Muscle of back (tissue), 11 donors: ENCODE results near the gene ENTHD1. TPM values are rescaled to one million over a fixed set of nuclear protein-coding genes. Genes with fewer than 3 reads are reported as not detected.

Experiments used
- DNase-seq, 3 donors: peaks; one replicate each; pipeline versions ENCODE4 v3.0.0 to v3.0.0-alpha.2; 2013
- polyA plus RNA-seq, 10 donors: library from polyadenylated mRNA; unstranded; fragments of 120-200 nt; gene quantifications; one replicate each; pipeline ENCODE4 v1.2.1, GENCODE V29; 2013; ENCODE audit not compliant: insufficient read length in 10 of 10

ENTHD1 gene
- polyA plus RNA-seq, 10 donors = not detected

DNA sequence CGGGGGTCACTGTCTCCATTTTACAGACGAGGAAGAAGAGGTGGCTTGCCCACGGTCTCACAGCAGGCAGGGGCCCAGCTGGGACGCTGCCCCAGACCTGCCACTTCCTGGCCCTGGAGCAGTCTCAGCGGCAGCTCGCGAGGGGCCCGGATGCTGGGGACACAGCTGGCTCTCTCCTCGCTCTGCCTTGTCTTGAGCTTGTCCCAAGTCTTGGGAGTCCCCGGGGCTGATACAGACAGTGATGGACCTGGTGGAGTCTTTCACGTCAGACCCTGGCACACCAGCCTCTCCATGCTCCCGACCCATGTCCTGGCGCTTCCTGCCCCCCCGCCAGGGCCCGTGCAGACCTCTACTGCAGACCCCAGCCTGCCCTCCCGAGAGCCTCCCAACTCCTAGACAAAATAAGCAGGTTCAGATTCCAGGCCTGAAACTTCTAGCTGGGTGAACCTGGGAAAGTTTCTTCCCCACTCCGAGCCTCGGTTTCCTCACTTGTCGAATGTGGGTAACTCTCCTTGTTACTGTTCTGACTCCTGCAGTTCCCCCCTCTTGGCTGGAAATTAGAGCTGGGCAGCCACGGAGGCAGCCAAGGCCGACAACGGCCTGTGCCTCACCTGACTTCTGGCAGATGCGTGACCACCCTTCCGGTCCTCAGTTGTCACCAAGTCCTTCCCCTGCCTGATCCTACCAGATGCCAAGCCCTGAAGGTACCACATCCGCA is 177.6 kb downstream of the ENTHD1 start:
- no peak for DNase-seq

DNA sequence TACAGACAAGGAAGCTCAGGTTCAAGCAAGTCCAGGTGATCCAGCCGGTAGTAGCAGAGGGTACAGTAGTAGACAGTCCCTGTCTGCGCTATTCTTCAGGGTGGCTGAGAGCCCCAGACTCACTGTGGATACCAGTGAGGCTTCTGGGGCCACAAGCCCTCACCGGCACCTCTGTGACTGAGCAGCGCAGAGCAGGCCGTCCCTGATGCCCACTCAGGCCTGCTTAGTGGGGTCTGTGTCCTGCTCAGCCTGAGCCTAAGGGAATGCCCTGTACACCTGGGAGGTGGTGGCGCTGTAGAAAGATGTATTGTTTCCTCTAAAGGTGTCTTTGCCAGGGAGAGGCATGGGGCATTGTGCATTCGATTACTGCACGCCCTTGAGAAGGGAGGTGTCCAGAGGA is 179.2 kb downstream of the ENTHD1 start:
- no peak for DNase-seq

DNA sequence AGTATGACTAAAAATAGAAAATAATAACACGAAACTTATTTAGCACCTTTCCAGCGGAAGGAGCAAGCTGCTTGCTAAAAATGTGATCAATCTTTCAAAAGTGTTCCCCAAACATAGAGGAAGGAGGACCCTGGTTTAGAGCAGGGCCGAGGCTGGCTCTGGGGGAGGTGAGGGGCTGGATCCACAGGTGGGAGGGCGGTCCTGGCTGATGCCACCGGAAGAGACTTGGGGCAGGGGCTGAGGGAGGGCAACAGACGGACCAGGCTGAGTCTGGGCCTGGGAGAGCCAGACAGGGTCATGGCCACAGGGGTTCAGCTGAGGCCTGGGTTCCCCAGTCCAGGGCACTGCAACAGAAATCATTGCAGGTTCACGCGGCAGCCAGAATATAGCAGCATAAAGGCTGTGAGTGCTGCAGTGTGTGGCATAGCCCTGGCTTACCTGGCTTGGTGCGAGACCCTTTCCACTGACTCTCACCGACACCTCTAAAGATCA is 179.7 kb downstream of the ENTHD1 start:
- DNase-seq = no peak

DNA sequence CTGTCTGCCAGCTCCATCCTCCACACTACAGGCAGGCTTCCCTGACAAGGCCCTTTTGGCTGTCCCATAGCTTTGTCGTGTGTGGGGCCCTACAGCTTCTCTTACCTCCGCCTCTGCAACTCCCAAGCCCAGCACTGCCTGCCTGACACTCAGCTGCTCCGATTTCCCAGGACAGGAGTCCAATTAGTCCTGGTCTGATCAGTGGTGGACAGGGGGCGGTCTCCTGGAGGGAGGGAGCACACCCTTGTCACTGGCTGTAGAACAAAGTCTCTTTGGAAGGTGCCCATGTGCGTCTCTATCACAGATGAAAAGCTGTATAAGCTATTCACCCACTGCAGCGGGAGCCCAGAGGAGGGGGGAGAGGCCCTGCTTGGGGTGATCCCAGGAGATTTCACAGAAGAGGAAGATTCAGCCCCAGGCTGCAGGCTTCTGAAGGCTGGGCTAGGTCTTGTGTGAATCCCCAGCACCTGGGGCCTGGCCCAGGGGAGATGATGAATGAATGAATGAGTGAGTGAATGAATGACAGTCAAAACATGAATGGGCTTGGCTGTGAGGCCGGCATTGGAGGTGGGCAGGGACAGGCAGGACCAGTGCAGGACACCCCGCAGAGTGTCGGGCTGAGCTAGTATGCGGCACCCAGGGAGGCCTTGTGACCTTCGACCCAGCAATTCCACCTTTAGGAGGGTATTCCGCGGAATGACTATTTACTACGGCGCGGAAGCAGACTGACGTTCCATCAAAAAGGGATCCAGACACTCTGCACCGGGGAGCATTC is 180.6 kb downstream of the ENTHD1 start:
- DNase-seq = no peak

DNA sequence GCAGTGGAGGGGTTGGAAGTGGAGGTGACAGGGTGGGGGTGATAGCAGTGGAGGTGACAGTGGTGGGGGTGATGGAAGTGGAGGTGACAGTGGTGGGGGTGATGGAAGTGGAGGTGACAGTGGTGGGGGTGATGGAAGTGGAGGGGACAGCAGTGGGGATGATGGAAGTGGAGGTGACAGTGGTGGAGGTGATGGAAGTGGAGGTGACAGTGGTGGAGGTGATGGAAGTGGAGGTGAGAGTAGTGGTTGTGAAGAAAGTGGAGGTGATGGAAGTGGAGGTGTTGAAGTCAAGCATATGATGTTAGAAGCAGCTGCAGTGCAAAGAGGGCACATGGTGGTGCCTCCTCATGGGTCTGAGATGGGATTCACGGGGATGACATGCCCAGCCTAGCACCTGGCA is 181.5 kb downstream of the ENTHD1 start:
- no peak for DNase-seq

DNA sequence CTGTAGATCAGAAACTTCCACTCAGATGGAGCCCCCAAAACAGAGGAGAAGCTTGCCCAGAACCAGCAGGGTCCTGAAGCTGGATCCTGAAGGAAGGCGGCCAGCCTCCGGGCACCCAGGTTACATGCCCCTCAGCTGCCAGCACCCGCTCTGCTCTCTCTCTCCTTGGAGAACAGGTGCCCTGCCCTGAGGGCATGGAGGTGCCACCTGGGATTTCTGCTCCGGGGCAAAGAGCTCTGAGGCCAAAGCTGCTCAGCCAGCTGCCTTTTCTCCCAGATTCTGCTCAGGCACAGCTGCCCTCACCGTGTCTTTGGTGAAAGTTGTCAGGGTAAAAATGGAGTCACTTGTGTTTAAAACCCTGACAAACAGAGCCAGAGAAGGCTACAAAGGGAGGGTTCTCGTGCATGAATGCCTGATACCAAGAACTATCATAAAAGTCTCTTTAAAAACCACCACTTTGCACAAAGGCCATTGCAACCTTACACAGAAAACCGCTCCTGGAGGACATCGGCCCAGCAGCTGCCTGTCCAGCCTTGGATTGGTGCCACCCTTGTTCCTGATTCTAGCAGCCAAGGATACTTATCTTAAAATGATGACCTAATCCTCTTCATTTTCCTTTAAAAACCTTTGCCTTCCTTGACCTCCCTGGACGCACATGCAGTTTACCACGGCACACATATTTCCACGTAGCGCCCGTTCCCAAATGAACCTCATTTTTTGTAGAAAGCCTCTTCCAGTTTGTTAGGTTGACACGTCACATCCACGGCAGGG is 183.0 kb downstream of the ENTHD1 start:
- DNase-seq = peak in 2 of 3 donors; percentile 66 to 69

DNA sequence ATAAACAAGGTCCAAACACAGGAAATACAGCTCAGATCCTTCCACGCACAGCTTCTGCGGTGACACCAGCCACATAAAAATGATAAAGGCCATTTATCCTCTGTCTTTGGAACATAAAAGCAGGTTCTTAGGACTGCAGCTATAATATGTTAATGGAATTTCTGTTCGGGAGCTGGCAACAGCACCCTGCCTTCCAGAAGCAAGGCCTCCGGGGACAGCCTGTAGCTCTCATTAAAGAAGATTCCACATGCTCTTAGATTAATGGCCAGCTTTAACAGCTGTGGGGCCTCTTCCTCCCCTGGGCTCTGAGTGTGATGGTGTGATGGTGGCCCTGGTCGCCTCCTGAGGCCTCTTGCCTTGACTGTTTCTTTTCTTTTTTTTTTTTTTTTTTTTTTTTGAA is 185.7 kb downstream of the ENTHD1 start:
- DNase-seq = peak in 1 of 3 donors; percentile 32

DNA sequence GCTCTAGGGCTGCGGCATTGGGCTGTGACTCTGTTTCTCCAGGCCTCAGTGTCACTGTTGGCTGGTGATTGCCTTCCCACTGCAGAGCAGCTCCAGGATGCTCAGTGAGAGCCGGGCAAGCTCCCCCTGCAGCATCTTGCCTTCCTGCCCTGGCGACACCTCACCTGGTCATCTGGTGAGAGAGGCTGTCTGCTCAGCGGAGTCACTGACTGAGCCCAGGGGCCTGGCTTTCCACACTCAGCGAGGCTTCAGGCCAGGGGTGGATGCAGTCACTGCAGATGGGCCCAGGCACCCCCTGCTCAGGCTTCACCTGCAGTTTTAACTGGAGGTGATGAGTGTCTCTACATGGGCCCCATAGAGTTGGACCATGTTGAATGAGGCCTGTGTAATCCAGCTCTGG is 186.2 kb downstream of the ENTHD1 start:
- DNase-seq = peak in 1 of 3 donors; percentile 29

DNA sequence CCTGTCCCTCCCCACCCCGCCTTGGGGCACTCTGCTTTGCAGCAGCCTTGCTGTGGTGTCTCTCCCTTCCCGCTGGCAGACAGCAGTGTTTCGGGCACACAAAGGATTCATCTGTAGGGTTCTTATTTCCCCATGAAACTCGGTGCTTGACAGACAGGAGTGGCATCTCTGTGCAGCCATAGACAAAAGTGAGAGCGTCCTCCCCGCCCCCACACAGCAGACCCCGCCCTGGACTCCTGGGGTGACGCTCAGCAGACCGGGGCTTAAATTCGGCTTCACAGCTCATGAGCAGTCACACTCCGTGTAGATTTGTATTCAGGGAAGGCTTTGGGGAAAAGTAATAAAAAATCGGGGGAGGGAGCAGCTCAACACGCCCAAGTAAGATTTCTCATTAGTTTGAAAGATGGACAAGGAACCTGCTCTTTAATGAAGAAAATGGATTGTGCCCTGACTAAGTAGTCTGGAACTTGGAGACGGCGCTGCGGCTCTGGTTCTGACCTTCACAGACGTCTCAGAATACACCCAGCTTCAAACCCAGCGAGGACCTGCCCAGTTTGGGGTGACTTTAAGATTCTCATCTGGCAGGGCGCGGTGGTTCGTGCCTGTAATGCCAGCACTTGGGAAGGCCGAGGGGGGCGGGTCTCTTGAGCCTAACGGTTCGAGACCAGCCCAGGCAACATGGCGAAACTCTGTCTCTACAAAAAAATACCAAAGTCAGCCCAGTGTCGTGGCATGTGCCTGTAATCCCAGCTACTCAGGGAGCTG is 187.0 kb downstream of the ENTHD1 start:
- no peak for DNase-seq

DNA sequence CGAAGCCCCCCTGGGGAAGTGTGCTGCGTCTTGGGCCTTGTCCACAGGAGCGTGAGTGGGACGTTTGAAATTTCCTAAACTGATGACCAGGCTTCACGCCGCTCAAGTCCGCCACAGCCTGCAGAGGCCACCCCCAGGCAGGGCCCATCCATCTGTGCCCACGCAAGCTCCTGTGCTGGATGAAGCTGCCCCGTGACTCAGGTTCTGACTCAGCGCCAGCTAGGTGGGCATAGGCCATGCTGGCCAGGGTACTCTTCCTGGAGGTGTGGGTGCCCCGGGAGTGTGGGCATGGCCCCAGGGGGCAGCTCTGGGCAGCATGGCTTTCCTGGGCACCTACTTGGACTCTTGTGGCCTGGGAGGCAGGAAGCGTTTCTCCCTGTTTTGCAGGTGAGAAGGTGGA is 188.2 kb downstream of the ENTHD1 start:
- DNase-seq = no peak

DNA sequence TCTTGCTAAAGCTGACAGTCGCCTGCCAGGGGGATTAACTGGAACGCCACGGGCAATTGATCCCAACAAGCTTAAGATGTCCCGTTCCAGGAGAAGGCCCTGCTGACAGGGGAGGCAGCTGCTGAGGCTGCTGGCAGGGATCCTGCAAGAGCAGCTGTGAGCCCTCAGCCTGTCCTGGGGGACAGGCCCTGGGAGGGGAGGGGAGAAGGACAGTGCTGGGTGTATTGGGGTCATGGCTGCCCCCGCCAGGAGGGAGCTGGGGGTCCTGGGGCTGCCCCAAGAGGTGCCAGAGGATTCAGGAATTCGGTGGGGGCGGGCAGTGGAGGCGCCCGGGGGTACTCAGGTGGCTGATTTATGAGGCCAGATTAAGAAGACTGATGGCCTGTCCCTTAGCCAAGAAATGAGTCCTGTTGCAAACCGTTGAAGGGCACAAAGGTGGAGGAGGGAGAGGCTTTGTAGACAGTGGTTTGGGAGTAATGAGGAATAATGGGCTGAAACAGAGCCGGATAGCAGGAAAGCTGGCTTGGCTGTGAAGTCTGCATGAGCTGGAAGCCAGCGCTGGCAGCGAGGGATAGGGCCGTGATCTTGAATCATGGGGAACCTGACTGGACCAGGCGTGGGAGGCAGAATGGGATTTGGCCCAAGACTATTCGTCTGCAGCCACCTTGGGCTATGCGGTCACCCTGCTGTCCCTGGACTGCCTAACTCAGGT is 189.5 kb downstream of the ENTHD1 start:
- peak; percentile 76 to 90 (median 78) for DNase-seq

DNA sequence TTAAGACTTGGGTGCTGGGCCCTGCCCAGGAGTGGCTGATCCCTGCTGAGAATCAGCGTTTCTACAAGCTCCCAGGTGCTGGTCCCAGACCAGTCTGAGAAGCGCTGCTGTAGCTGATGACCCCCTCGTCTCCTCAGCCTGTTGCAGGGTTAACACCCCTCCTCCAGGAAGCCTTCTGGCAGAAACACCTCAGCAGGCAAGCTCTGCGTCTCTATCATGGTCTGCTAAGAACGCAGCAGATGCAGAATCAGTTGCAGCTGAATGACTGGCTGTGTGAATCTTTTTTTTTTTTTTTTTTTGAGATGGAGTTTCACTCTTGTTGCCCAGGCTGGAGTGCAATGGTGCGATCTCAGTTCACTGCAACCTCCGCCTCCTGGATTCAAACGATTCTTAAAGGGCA is 190.5 kb downstream of the ENTHD1 start:
- DNase-seq = peak in 1 of 3 donors; percentile 60

DNA sequence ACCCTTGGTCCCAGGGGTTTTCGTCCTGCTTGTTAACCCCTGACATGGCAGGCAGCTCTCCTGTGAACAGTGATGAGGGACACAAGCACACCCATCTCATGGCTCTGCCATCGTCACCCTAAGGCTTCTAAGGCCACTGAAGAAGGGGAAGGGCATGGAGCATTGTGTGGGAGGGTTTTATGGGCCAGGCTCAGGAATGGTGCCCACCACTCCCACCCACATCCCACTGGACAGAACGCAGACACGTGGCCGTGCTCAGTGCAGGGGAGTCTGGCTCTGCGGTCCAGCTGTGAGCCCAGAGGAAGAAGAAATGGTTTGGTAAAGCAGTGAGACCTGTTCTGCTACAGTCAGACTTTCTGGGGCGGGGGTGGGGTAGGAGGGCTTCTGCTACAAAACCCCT is 193.0 kb downstream of the ENTHD1 start:
- no peak for DNase-seq

DNA sequence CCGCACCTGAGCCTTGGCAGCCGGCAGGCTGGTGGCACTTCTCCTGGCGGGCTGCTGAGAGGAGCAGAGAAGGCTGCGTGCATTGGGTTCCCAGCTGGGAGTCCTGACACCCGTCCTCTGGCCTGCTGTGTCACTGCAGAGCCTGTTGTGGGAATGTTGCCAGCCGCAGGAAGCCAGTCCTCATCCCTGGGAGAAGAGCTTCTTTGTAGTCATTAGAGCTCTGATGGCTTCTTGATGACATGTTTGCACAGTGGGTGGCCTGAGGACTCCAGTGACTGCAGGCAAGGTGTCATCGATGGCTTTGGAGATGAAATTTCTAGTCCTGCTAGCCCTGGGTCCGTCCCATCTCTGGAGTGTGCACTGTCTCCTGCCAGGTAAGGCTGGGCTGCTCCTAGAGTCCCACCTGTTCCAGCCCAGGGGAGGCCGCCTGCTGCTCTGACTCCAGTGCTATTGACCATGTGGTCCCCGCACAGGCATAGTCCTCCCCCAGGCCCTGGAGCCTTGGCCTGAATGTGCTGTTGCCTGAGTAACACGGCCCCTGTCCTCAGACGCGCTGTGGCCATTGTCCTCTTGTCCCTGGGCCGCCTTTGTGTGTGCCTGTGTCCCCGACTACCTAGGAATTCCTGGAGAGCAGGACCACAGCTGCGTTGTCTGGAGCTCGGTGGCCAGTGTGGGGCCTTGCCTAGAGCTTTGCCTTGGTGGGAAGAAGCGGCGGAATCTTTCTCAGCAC is 193.8 kb downstream of the ENTHD1 start:
- DNase-seq = no peak

DNA sequence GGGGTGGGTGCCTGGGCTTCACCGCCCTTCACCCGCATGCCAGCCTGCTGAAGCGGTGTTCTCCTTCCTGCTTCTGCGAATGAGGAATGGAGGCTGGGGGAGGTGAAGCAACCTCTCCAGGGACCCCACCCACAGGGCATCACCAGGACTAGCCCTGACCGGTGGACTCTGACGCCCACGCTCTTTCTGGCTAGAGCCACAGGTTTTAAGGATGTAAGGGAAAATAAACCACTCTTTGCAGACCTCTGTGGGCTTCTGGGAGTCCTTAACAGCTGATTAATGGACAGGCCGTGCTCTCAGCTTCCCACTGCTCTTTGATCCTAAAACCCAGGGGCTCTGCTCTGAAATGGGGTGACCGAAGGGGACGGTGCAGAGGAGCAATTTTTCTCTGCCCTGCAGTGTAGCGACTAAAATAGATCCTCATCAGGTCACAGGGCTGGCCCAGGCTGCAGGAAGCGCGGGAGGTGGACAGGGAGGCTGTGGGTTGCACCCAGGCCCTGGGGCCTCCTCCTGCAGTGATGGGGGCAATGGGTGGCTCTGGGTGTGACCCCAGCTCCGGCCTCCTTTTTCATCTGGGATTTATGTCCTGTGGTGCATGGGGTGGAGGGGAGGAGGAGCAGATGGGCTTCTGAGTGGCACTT is 195.7 kb downstream of the ENTHD1 start:
- DNase-seq = no peak

DNA sequence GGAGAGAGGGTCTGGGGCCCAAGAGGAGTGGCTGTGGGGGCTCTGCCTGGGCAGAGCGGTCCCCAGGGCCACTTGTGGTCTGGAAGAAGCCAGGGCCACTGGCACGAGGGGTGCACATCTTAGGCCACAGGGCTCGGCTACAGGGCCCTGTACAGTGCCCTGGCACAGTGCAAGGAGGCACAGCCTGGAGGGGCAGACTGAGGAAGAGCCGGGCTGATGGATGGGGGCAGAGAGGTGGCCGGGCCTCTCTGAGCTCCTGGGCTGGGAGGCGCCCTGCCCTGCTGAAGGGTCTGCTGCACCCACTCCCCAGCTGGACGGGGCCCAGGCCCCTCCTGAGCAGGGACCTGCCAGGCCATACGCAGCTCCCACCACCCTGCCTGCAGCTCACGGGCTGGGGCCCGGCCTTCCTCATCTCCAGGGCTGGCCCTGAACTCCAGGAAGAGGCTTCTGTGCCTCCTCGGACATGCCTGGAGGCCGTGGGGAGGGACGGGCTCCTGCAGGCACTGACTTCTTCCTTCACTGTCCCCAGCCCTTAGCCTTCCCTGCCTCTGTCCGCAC is 199.5 kb downstream of the ENTHD1 start:
- no peak for DNase-seq
